Endothelial cell (in vitro differentiated cells): ENCODE results near the gene TOPBP1. TPM values are rescaled to one million over a fixed set of nuclear protein-coding genes. Genes with fewer than 3 reads are reported as not detected.
"Not testable (repeated sequence)": the region's sequence is repeated elsewhere in the genome, so short reads cannot be mapped to it uniquely, and the experiment has no call there.

Experiments
- DNase-seq: peaks from one replicate; pipeline ENCODE4 v3.0.0; 2021; ENCODE audit warnings: low spot score
- H3K27ac Mint-ChIP-seq: one replicate; pipeline ENCODE4 v1.8.0; 2021; ENCODE audit warnings: mixed read lengths, inconsistent platforms; ENCODE audit not compliant: unreplicated experiment
- H3K27me3 Mint-ChIP-seq: one replicate; pipeline ENCODE4 v1.8.0; 2021; ENCODE audit warnings: mild to moderate bottlenecking, moderate library complexity, mixed read lengths, inconsistent platforms; ENCODE audit not compliant: unreplicated experiment
- H3K36me3 Mint-ChIP-seq: one replicate; pipeline ENCODE4 v1.8.0; 2021; ENCODE audit warnings: mild to moderate bottlenecking, low read depth, mixed read lengths, inconsistent platforms; ENCODE audit not compliant: unreplicated experiment
- H3K4me1 Mint-ChIP-seq: one replicate; pipeline ENCODE4 v1.8.0; 2021; ENCODE audit warnings: mild to moderate bottlenecking, mixed read lengths, inconsistent platforms; ENCODE audit not compliant: unreplicated experiment
- H3K4me3 Mint-ChIP-seq: one replicate; pipeline ENCODE4 v1.8.0; 2021; ENCODE audit warnings: mild to moderate bottlenecking, mixed read lengths, inconsistent platforms; ENCODE audit not compliant: unreplicated experiment
- H3K9me3 Mint-ChIP-seq: one replicate; pipeline ENCODE4 v1.8.0; 2021; ENCODE audit warnings: mixed read lengths, inconsistent platforms; ENCODE audit not compliant: unreplicated experiment
- CTCF ChIP-seq: fragments of 200-600 bp; sonication (generic); IDR thresholded peaks from one replicate; pipeline ENCODE4 v1.5.0; 2021; ENCODE audit warnings: antibody characterized with exemption; ENCODE audit not compliant: unreplicated experiment
- total RNA-seq: library from RNA; stranded (reverse); fragmentation: NEBNext Ultra II Directional; extraction: Animal tissue kit (Norgen Biotek cat#: 25700); gene quantifications from one replicate; pipeline ENCODE4 v1.2.1, GENCODE V29; 2021; ENCODE audit not compliant: unreplicated experiment

The TOPBP1 gene
- total RNA-seq, 1 donor from 2014 or later = 43.2 TPM

DNA sequence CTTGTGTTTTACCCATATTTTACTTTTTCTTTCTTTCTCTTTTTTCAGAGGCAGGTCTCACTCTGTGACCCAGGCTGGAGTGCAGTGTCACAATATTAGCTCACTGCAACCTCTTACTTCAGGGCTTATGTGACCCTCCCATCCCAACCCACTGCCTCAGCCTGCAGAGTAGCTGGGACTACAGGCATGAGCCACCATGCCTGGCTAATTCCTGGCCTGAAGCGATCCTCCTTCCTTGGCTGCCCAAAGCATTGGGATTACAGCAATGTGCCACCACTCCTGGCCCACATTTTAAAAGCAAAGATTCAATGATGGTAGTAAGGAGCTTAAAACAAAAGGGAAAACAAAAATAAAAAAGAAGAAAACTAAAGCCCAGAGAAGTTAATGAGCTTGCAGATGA is 99.4 kb downstream of the TOPBP1 start:
- Mint-ChIP-seq H3K27me3 (peaks cover 1% of the 10 kb centered on the region), H3K4me3 (no peak overlapping the region), H3K27ac (no peak overlapping the region), H3K9me3 (no peaks in the 10 kb centered on the region), H3K36me3 (no peaks in the 10 kb centered on the region), H3K4me1 (peaks cover 5% of the 10 kb centered on the region)
- DNase-seq = no peak
- TF ChIP-seq CTCF = no peak

DNA sequence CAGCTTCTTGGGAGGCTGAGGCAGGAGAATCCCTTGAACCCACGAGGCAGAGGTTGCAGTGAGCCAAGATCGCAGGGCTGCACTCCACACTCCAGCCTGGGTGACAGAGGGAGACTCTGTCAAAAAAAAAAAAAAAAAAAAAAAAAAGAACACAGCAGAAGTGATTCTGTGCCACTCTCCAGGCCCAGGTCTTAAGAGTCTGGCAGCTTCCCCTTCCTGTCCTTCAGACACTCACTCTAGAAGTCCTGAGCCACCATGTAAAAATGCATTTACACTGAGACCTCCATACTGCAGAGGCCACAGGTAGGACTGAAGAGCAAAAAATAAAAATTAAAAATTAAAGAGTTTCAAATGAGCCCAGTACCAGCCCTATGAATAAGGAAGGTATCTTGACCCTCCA is 100.1 kb downstream of the TOPBP1 start:
- Mint-ChIP-seq H3K36me3 (no peaks in the 10 kb centered on the region), H3K4me1 (peaks cover 5% of the 10 kb centered on the region), H3K27ac (no peak overlapping the region), H3K27me3 (peaks cover 1% of the 10 kb centered on the region), H3K4me3 (no peak overlapping the region), H3K9me3 (no peaks in the 10 kb centered on the region)
- TF ChIP-seq CTCF = no peak
- DNase-seq = no peak

GRCh38 chr3:133551589-133551988 is 110.2 kb downstream of the TOPBP1 start:
- not testable (repeated sequence) for H3K27ac Mint-ChIP-seq, H3K27me3 Mint-ChIP-seq, H3K4me1 Mint-ChIP-seq, DNase-seq, H3K9me3 Mint-ChIP-seq, H3K36me3 Mint-ChIP-seq, H3K4me3 Mint-ChIP-seq

Other genes starting within 250 kb of the TOPBP1 start
- gene CDV3, start 88.3 kb downstream of the TOPBP1 start, total RNA-seq = 144 TPM
- 3.9 TPM for gene TF, start 84.5 kb upstream of the TOPBP1 start, total RNA-seq
- gene SRPRB, start 143.9 kb upstream of the TOPBP1 start, total RNA-seq = 22.9 TPM
- gene RAB6B, start 233.9 kb upstream of the TOPBP1 start, total RNA-seq = 3.9 TPM